HepG2 (cell line): ENCODE measurements around the gene CTSS. TPM values are rescaled to one million over a fixed set of nuclear protein-coding genes. Genes with fewer than 3 reads are reported as not detected.

Experiments
- ARID5B ChIP-seq: IDR thresholded peaks from 2 replicates; pipeline ENCODE4 v1.4.0; 2020; ENCODE audit warnings: mild to moderate bottlenecking, missing genetic modification reagents
- ATF1 ChIP-seq: IDR thresholded peaks from 2 replicates; pipeline ENCODE4 v1.6.1; 2016; ENCODE audit warnings: mild to moderate bottlenecking, control low read depth
- CEBPB ChIP-seq: IDR thresholded peaks from 2 replicates; pipeline ENCODE4 v1.6.1; 2011; ENCODE audit warnings: low read depth, low read length, improper control_type of control experiment, borderline replicate concordance
- ELF4 ChIP-seq: sonication (generic); formaldehyde crosslinking; IDR thresholded peaks from 2 replicates; pipeline ENCODE4 v1.5.0; 2020; ENCODE audit warnings: missing genetic modification reagents, mild to moderate bottlenecking, moderate library complexity, borderline replicate concordance
- GATAD1 ChIP-seq: IDR thresholded peaks from 2 replicates; pipeline ENCODE4 v1.6.1; 2016; ENCODE audit warnings: missing genetic modification reagents, missing compliant biosample characterization
- HOXA9 ChIP-seq: sonication (generic); formaldehyde crosslinking; IDR thresholded peaks from 2 replicates; pipeline ENCODE4 v1.8.1; 2022; ENCODE audit warnings: missing genetic modification reagents, mild to moderate bottlenecking, moderate library complexity, borderline replicate concordance
- IKZF5 ChIP-seq: IDR thresholded peaks from 2 replicates; pipeline ENCODE4 v1.6.1; 2018; ENCODE audit warnings: missing genetic modification reagents, mild to moderate bottlenecking, missing compliant biosample characterization
- IRF2 ChIP-seq: IDR thresholded peaks from 2 replicates; pipeline ENCODE4 v1.6.1; 2018; ENCODE audit warnings: missing genetic modification reagents, missing compliant biosample characterization
- NFYB ChIP-seq: sonication (generic); formaldehyde crosslinking; IDR thresholded peaks from 2 replicates; pipeline ENCODE4 v1.4.0; 2020; ENCODE audit warnings: missing genetic modification reagents
- NONO ChIP-seq, 2 experiments: fragments of 450-650 bp in 1 of 2; sonication (generic) in 1 of 2; formaldehyde crosslinking in 1 of 2; IDR thresholded peaks in 1 of 2; conservative IDR thresholded peaks in 1 of 2; 2 replicates each; pipeline versions ENCODE4 v1.6.1 to v1.8.0; 2017 to 2022; ENCODE audit warnings: mild to moderate bottlenecking in 1 of 2, missing genetic modification reagents in 1 of 2, moderate library complexity in 1 of 2
- PCBP1 ChIP-seq: fragments of 200-400 bp; formaldehyde crosslinking; IDR thresholded peaks from 2 replicates; pipeline ENCODE4 v1.6.1; 2017; ENCODE audit warnings: mild to moderate bottlenecking, low read depth, low read length, borderline replicate concordance
- PHF8 ChIP-seq: sonication (generic); formaldehyde crosslinking; IDR thresholded peaks from 2 replicates; pipeline ENCODE4 v1.5.0; 2020; ENCODE audit warnings: missing genetic modification reagents
- RFX3 ChIP-seq: IDR thresholded peaks from 2 replicates; pipeline ENCODE4 v1.6.1; 2016; ENCODE audit warnings: missing biosample characterization, missing genetic modification reagents
- RFXAP ChIP-seq: sonication (generic); formaldehyde crosslinking; IDR thresholded peaks from 2 replicates; pipeline ENCODE4 v1.4.0; 2020; ENCODE audit warnings: missing genetic modification reagents, borderline replicate concordance
- SATB2 ChIP-seq: sonication (generic); formaldehyde crosslinking; IDR thresholded peaks from 2 replicates; pipeline ENCODE4 v1.5.0; 2020; ENCODE audit warnings: missing genetic modification reagents
- SOX5 ChIP-seq: IDR thresholded peaks from 2 replicates; pipeline ENCODE4 v1.6.1; 2016; ENCODE audit warnings: borderline replicate concordance
- STAT6 ChIP-seq: sonication (generic); formaldehyde crosslinking; IDR thresholded peaks from 2 replicates; pipeline ENCODE4 v1.4.0; 2020; ENCODE audit warnings: missing genetic modification reagents, mild to moderate bottlenecking, borderline replicate concordance
- TGIF2 ChIP-seq: IDR thresholded peaks from 2 replicates; pipeline ENCODE4 v1.6.1; 2016; ENCODE audit warnings: control low read depth, missing compliant biosample characterization
- ZMYM4 ChIP-seq: sonication (generic); formaldehyde crosslinking; IDR thresholded peaks from 2 replicates; pipeline ENCODE4 v1.8.1; 2023; ENCODE audit warnings: mild to moderate bottlenecking, missing genetic modification reagents
- ZNF274 ChIP-seq: sonication (generic); formaldehyde crosslinking; IDR thresholded peaks from 2 replicates; pipeline ENCODE4 v1.5.1; 2020; ENCODE audit warnings: mild to moderate bottlenecking, missing genetic modification reagents
- ZNF30 ChIP-seq: sonication (generic); formaldehyde crosslinking; IDR thresholded peaks from 2 replicates; pipeline ENCODE4 v1.5.0; 2020; ENCODE audit warnings: mild to moderate bottlenecking, missing genetic modification reagents
- ZNF431 ChIP-seq: sonication (generic); formaldehyde crosslinking; IDR thresholded peaks from 2 replicates; pipeline ENCODE4 v1.9.0; 2022; ENCODE audit warnings: missing genetic modification reagents, low read depth, mild to moderate bottlenecking, borderline replicate concordance
- polyA plus RNA-seq, 8 experiments: library from polyadenylated mRNA; depleted of rRNA in 3 of 8; stranded (reverse) in 7 of 8; unstranded in 1 of 8; fragments of >200 nt; fragmentation: Illumina TruSeq in 4 of 8; extraction: Trizol in 4 of 8; gene quantifications; 2 replicates each; pipeline versions ENCODE4 v1.2.1 to v1.2.3, GENCODE V29; 2011 to 2016; ENCODE audit warnings: low read depth in 4 of 8, missing spikeins in 1 of 8, mixed read lengths in 1 of 8; ENCODE audit not compliant: insufficient read depth in 1 of 8
- total RNA-seq, 5 experiments: library from RNA; depleted of rRNA; stranded (reverse); fragments of >200 nt; fragmentation: Illumina TruSeq; extraction: Trizol; gene quantifications; 2 replicates each; pipeline ENCODE4 v1.2.3, GENCODE V29; 2016; ENCODE audit warnings: low read depth in 1 of 5

The CTSS gene
- total and polyA plus RNA-seq, 2 of the 13 experiments (the other 11 are each of a cell fraction or from before 2014, with no cell fraction given): 0.33 to 1.0 TPM

GRCh38 chr1:150696995-150697927 lies 68.3 kb downstream of the CTSS start, which contains the start of gene GOLPH3L (continued):
- TF ChIP-seq ATF1 (CRISPR knock-in tag) (peak; percentile 86), GATAD1 (CRISPR knock-in tag) (peak; percentile 65; the same call in 1 of the 2 replicates), HOXA9 (CRISPR knock-in tag) (no peak), CEBPB (0 out of 2 replicates have a peak, but pooled peaks have one; percentile 8), RFXAP (CRISPR knock-in tag) (peak; percentile 96), ARID5B (CRISPR knock-in tag) (0 out of 2 replicates have a peak, but pooled peaks have one; percentile 8), PHF8 (CRISPR knock-in tag) (peak; percentile 35), ZNF431 (no peak), ZNF274 (CRISPR knock-in tag) (no peak), RFX3 (CRISPR knock-in tag) (peak; percentile 54; the same call in 1 of the 2 replicates), SOX5 (CRISPR knock-in tag) (peak; percentile 10; the same call in 1 of the 2 replicates), PCBP1 (no peak), SATB2 (CRISPR knock-in tag) (no peak), IKZF5 (CRISPR knock-in tag) (peak; percentile 64; the same call in 1 of the 2 replicates), NONO (IDR thresholded peaks at IDR 0.05) (no peak), NONO (CRISPR knock-in tag; conservative IDR thresholded peaks at IDR 0.05) (0 out of 2 replicates have a peak, but pooled peaks have one; percentile 3), NFYB (CRISPR knock-in tag) (peak; percentile 99), TGIF2 (CRISPR knock-in tag) (peak; percentile 75; the same call in 1 of the 2 replicates), STAT6 (no peak), IRF2 (CRISPR knock-in tag) (peak; percentile 62), ZMYM4 (CRISPR knock-in tag) (peak; percentile 90), ELF4 (CRISPR knock-in tag) (peak; percentile 42; the same call in 1 of the 2 replicates), ZNF30 (CRISPR knock-in tag) (no peak)
